Neural progenitor cell (in vitro differentiated cells): ENCODE data around the gene MGLL. TPM values are rescaled to one million over a fixed set of nuclear protein-coding genes. Genes with fewer than 3 reads are reported as not detected.

Source experiments
- DNase-seq: peaks from one replicate; pipeline ENCODE4 v3.0.0-alpha.2; 2016; ENCODE audit warnings: low spot score
- H2AFZ ChIP-seq: fragments of 200-600 bp; sonication (generic); replicated peaks from 2 replicates; pipeline ENCODE4 v1.6.1; 2016; ENCODE audit warnings: antibody characterized with exemption
- H3F3A ChIP-seq: fragments of 200-600 bp; sonication (generic); 2 replicates; pipeline ENCODE4 v1.6.1; 2016; ENCODE audit warnings: antibody characterized with exemption, low read depth
- H3K27ac ChIP-seq: fragments of 200-600 bp; sonication (generic); 2 replicates; pipeline ENCODE4 v1.5.1; 2016; ENCODE audit warnings: mild to moderate bottlenecking
- H3K27me3 ChIP-seq: fragments of 200-600 bp; sonication (generic); 2 replicates; pipeline ENCODE4 v1.6.1; 2016; ENCODE audit warnings: mild to moderate bottlenecking, moderate library complexity
- H3K36me3 ChIP-seq: fragments of 200-600 bp; sonication (generic); 2 replicates; pipeline ENCODE4 v1.5.1; 2016
- H3K4me1 ChIP-seq: fragments of 200-600 bp; sonication (generic); 2 replicates; pipeline ENCODE4 v1.6.1; 2016; ENCODE audit warnings: mixed run types
- H3K4me2 ChIP-seq: fragments of 200-600 bp; sonication (generic); 2 replicates; pipeline ENCODE4 v1.6.1; 2016
- H3K4me3 ChIP-seq: fragments of 200-600 bp; sonication (generic); 2 replicates; pipeline ENCODE4 v1.5.1; 2016
- H3K79me2 ChIP-seq: fragments of 200-600 bp; sonication (generic); 2 replicates; pipeline ENCODE4 v1.6.1; 2016; ENCODE audit warnings: low read depth
- H3K9ac ChIP-seq: fragments of 200-600 bp; sonication (generic); 2 replicates; pipeline ENCODE4 v1.6.1; 2016
- H3K9me3 ChIP-seq: fragments of 200-600 bp; sonication (generic); 2 replicates; pipeline ENCODE4 v1.5.1; 2016; ENCODE audit warnings: low read depth
- H4K20me1 ChIP-seq: fragments of 200-600 bp; sonication (generic); 2 replicates; pipeline ENCODE4 v1.6.1; 2016; ENCODE audit warnings: low read depth
- H3K27ac Mint-ChIP-seq: 3 replicates; pipeline ENCODE4 v1.8.0; 2021; ENCODE audit warnings: mixed read lengths
- H3K27me3 Mint-ChIP-seq: 2 replicates; pipeline ENCODE4 v1.8.0; 2022; ENCODE audit warnings: low read depth, mild to moderate bottlenecking, inconsistent platforms, moderate library complexity, mixed read lengths; ENCODE audit not compliant: insufficient read depth
- H3K36me3 Mint-ChIP-seq: 3 replicates; pipeline ENCODE4 v1.8.0; 2021; ENCODE audit warnings: mixed read lengths
- H3K4me1 Mint-ChIP-seq: 3 replicates; pipeline ENCODE4 v1.8.0; 2021; ENCODE audit warnings: mixed read lengths
- H3K4me3 Mint-ChIP-seq: 3 replicates; pipeline ENCODE4 v1.8.0; 2021; ENCODE audit warnings: mild to moderate bottlenecking, moderate library complexity, mixed read lengths
- H3K9me3 Mint-ChIP-seq: 3 replicates; pipeline ENCODE4 v1.8.0; 2020; ENCODE audit warnings: mixed read lengths
- EZH2 ChIP-seq: fragments of 200-600 bp; sonication (generic); IDR thresholded peaks from 2 replicates; pipeline ENCODE4 v1.6.1; 2017; ENCODE audit warnings: antibody characterized with exemption, mild to moderate bottlenecking, moderate library complexity
- EZH2phosphoT487 ChIP-seq: fragments of 200-600 bp; sonication (generic); IDR thresholded peaks from 2 replicates; pipeline ENCODE4 v1.6.1; 2017; ENCODE audit warnings: antibody characterized with exemption
- total RNA-seq: library from RNA; depleted of rRNA; stranded (reverse); fragments of >200 nt; gene quantifications from 2 replicates; pipeline ENCODE4 v1.2.3, GENCODE V29; 2015; ENCODE audit warnings: low replicate concordance
- TF ChIP-seq, protein P1 (sequence below): fragments of 200-600 bp; sonication (generic); IDR thresholded peaks from 2 replicates; pipeline ENCODE4 v1.5.1; 2017; ENCODE audit warnings: antibody characterized with exemption, mild to moderate bottlenecking

The MGLL gene
- total RNA-seq, 1 donor from 2014 or later, result 0.15 TPM

DNA sequence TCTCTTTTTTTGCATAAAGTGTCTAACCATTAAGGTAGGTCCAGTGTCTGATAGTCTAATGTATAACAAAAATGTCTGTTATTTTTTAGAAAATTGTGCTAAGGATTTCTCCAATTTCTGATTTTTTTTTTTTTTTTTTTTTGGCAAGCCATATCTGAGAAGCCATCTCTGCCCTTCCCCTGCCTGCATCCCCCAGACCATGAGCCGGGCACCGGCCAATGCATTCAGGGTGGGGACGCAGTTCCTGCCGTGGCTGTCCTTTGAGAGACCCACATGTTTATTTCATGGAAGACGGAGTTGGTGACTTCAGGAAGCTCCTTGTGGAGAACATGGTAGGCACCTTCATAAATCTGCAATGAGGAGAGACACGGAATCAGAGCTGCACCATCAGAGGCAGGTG is 130.3 kb downstream of the MGLL start:
- H3K27ac Mint-ChIP-seq, result no peak overlapping the region
- peaks cover 13% of the 10 kb centered on the region for H3K4me1 Mint-ChIP-seq
- TF ChIP-seq EZH2 (no peak), EZH2phosphoT487 (no peak)
- TF ChIP-seq, protein P1, sequence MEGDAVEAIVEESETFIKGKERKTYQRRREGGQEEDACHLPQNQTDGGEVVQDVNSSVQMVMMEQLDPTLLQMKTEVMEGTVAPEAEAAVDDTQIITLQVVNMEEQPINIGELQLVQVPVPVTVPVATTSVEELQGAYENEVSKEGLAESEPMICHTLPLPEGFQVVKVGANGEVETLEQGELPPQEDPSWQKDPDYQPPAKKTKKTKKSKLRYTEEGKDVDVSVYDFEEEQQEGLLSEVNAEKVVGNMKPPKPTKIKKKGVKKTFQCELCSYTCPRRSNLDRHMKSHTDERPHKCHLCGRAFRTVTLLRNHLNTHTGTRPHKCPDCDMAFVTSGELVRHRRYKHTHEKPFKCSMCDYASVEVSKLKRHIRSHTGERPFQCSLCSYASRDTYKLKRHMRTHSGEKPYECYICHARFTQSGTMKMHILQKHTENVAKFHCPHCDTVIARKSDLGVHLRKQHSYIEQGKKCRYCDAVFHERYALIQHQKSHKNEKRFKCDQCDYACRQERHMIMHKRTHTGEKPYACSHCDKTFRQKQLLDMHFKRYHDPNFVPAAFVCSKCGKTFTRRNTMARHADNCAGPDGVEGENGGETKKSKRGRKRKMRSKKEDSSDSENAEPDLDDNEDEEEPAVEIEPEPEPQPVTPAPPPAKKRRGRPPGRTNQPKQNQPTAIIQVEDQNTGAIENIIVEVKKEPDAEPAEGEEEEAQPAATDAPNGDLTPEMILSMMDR, result no peak
- no peak overlapping the region for H3K9ac ChIP-seq
- H3K27me3 Mint-ChIP-seq, result peaks cover 6% of the 10 kb centered on the region
- no peak overlapping the region for H3K4me3 Mint-ChIP-seq
- H3K9me3 ChIP-seq, result no peaks in the 10 kb centered on the region
- H3K36me3 ChIP-seq, result no peaks in the 10 kb centered on the region
- no peak for DNase-seq
- no peak overlapping the region for H3K4me2 ChIP-seq
- H3K79me2 ChIP-seq, result no peaks in the 10 kb centered on the region
- H3K36me3 Mint-ChIP-seq, result no peaks in the 10 kb centered on the region
- H3K27me3 ChIP-seq, result no peaks in the 10 kb centered on the region
- H3K4me3 ChIP-seq, result no peak overlapping the region
- peaks cover 8% of the 10 kb centered on the region for H3F3A ChIP-seq
- H4K20me1 ChIP-seq, result no peaks in the 10 kb centered on the region
- H3K9me3 Mint-ChIP-seq, result no peaks in the 10 kb centered on the region
- no peak overlapping the region for H3K27ac ChIP-seq
- peaks cover 28% of the 10 kb centered on the region for H3K4me1 ChIP-seq
- H2AFZ ChIP-seq, result no peak overlapping the region

GRCh38 chr3:127691489-127691888 is 130.8 kb downstream of the MGLL start:
- H3K27ac Mint-ChIP-seq, result no peak overlapping the region

GRCh38 chr3:127690823-127691452 is 131.4 kb downstream of the MGLL start:
- Mint-ChIP-seq H3K27me3 (peaks cover 6% of the 10 kb centered on the region), H3K4me3 (no peak overlapping the region), H3K9me3 (no peaks in the 10 kb centered on the region), H3K4me1 (peaks cover 13% of the 10 kb centered on the region), H3K36me3 (no peaks in the 10 kb centered on the region), H3K27ac (no peak overlapping the region)
- Histone ChIP-seq H4K20me1 (no peaks in the 10 kb centered on the region), H2AFZ (no peak overlapping the region), H3K27ac (no peak overlapping the region), H3K4me2 (no peak overlapping the region), H3F3A (peaks cover 8% of the 10 kb centered on the region), H3K79me2 (no peaks in the 10 kb centered on the region), H3K9me3 (no peaks in the 10 kb centered on the region), H3K27me3 (no peaks in the 10 kb centered on the region), H3K36me3 (no peaks in the 10 kb centered on the region), H3K4me1 (peaks cover 28% of the 10 kb centered on the region), H3K9ac (no peak overlapping the region), H3K4me3 (no peak overlapping the region)
- peak; percentile 73 for DNase-seq
- TF ChIP-seq EZH2phosphoT487, result no peak
- TF ChIP-seq, protein P1, result peak; percentile 64
- no peak for TF ChIP-seq EZH2

More at GRCh38 chr3:127691489-127691888, 130.8 kb downstream of the MGLL start:
- Histone ChIP-seq H3K27me3 (no peaks in the 10 kb centered on the region), H3K27ac (no peak overlapping the region), H3K4me2 (no peak overlapping the region), H3K9me3 (no peaks in the 10 kb centered on the region), H3F3A (peaks cover 8% of the 10 kb centered on the region), H3K36me3 (no peaks in the 10 kb centered on the region), H3K9ac (no peak overlapping the region), H3K79me2 (no peaks in the 10 kb centered on the region), H3K4me1 (peaks cover 28% of the 10 kb centered on the region), H4K20me1 (no peaks in the 10 kb centered on the region), H2AFZ (no peak overlapping the region), H3K4me3 (no peak overlapping the region)
- H3K27me3 Mint-ChIP-seq, result peaks cover 6% of the 10 kb centered on the region
- TF ChIP-seq, protein P1, result no peak
- TF ChIP-seq EZH2phosphoT487 (no peak), EZH2 (no peak)
- H3K4me1 Mint-ChIP-seq, result peaks cover 13% of the 10 kb centered on the region
- no peaks in the 10 kb centered on the region for H3K9me3 Mint-ChIP-seq
- DNase-seq, result no peak
- no peak overlapping the region for H3K4me3 Mint-ChIP-seq
- no peaks in the 10 kb centered on the region for H3K36me3 Mint-ChIP-seq
